ENCODE data around the gene ERCC6. TPM values are rescaled to one million over a fixed set of nuclear protein-coding genes. Genes with fewer than 3 reads are reported as not detected.

ERCC6 gene
- total RNA-seq, 4 donors from 2014 or later = 11.6 to 21.0 (median 17.5) TPM

DNA sequence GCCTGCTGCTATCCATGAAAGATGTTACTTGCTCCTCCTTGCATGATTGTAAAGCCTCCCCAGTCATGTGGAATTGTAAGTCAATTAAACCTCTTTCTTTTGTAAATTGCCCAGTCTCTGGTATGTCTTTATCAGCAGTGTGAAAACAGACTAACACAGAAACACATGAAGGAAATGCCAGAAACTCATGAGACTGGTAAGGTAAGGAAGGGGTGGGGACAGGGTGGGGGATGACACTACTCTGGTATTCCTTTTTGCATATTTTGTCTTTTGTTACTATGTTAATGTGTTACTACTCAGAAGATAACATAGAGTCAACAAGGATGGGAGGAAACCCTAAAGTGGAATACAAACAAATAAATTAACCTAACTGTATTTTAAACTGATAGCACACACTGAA is 73.2 kb downstream of the ERCC6 start:
- Histone ChIP-seq H3K4me3 (no peak overlapping the region), H3K27ac (no peak overlapping the region), H3K4me1 (no peaks in the 10 kb centered on the region), H3K36me3 (peaks cover 0 to 86% (median 8%) of the 10 kb centered on the region in 3 donors), H3K27me3 (no peaks in the 10 kb centered on the region), H3K9me3 (peaks cover 0 to 8% (median 0%) of the 10 kb centered on the region in 4 donors)
- no peak for DNase-seq (ENCODE audit: low spot score in 2 of 2)
- TF ChIP-seq, protein P1, sequence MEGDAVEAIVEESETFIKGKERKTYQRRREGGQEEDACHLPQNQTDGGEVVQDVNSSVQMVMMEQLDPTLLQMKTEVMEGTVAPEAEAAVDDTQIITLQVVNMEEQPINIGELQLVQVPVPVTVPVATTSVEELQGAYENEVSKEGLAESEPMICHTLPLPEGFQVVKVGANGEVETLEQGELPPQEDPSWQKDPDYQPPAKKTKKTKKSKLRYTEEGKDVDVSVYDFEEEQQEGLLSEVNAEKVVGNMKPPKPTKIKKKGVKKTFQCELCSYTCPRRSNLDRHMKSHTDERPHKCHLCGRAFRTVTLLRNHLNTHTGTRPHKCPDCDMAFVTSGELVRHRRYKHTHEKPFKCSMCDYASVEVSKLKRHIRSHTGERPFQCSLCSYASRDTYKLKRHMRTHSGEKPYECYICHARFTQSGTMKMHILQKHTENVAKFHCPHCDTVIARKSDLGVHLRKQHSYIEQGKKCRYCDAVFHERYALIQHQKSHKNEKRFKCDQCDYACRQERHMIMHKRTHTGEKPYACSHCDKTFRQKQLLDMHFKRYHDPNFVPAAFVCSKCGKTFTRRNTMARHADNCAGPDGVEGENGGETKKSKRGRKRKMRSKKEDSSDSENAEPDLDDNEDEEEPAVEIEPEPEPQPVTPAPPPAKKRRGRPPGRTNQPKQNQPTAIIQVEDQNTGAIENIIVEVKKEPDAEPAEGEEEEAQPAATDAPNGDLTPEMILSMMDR (IDR thresholded peaks at IDR 0.05) = no peak
- no peak for TF ChIP-seq EP300 (IDR thresholded peaks at IDR 0.05)
- no peak for TF ChIP-seq POLR2A (IDR thresholded peaks at IDR 0.05)

Other genes starting within 250 kb of the ERCC6 start
- gene C10orf71, start 240.0 kb downstream of the ERCC6 start, total RNA-seq = under 1 TPM in 1 of 4 donors, not detected in 3; 0.22 TPM
- not detected for gene DRGX, start 143.0 kb downstream of the ERCC6 start, total RNA-seq
- not detected for gene SLC18A3, start 71.2 kb upstream of the ERCC6 start, total RNA-seq
- not detected for gene CHAT, start 74.9 kb upstream of the ERCC6 start, total RNA-seq
- not detected for gene C10orf53, start 140.5 kb upstream of the ERCC6 start, total RNA-seq
- gene OGDHL, start 223.2 kb upstream of the ERCC6 start, total RNA-seq = not detected

Data from tibial nerve (tissue), 4 donors.